HUDEP-2 (cell line): Measurements from ENCODE around the gene ART4.

Experiments
- DNase-seq, 76 experiments: peaks; one replicate each; lab custom pipeline; 2025; ENCODE audit not compliant: unreplicated experiment in 76 of 76; lab: John Stamatoyannopoulos, UW

ART4 gene

DNA sequence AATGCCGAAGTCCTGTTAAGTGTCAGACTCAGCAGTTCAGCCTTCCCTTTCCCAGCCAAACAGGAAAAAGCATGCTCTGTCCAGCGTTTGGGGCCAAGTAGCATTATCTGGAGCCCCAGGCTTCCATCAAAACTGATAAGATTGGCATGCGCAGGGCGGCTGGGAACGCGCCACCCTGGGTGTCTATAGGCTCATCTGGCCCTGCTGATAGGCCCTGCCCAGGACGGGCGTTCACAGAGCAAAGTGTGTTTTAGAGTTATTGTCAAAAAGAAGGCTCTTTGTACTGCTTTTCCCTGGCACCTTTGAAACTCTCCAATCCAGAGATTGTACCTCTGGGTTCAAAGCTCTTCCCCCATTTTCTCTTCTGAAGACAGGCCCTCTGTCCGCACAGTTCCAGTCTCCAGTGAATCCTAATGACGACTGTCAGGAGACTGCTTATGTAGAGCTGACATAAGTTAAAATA is at the start of gene ART4:
TSS of gene ART4 (minus strand) at position 102 of the 463 bp plus-strand sequence. CDS start 413 bp downstream, outside the sequence.
- DNase-seq, result peak in 75 of 76 experiments; percentile 39 to 96 (median 86)

DNA sequence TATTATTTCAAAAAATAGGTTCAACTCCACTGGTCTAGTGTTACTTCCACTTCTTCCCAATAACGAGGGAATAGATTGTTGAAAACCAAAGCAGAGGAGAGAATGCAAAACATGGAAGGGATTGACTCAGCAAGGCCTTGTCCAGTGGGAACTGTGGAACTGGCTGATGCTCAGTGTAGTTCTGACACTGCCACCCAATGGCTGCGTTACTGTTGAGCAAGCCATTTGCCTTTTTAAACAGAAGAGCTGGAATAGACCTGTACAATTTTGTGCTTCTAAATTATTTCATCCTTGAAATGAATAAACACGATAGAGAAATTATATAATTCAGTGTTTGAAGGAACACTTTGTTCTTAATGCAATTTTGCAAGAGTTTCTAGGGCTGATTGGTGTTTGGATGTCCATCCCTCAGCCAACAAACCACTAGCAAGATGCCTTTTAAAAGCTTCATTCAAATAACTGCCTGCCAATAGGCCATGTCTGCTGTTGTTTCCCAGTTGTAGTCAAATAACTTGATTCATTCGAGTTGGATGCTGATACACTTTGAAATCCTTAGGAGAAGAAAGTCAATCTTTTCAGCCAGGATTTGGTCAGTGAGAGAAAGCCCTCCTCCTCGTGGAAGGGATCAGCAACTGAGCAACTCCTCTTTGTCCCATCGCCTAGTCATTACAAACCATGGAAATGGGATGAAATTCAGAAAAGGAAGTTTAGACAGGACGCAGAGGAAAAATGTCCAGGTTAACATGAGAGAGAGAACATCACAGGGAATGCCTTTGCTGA is 49.6 kb upstream of the ART4 start:
- peak in 8 of 76 experiments; percentile 3 to 35 (median 14) for DNase-seq

DNA sequence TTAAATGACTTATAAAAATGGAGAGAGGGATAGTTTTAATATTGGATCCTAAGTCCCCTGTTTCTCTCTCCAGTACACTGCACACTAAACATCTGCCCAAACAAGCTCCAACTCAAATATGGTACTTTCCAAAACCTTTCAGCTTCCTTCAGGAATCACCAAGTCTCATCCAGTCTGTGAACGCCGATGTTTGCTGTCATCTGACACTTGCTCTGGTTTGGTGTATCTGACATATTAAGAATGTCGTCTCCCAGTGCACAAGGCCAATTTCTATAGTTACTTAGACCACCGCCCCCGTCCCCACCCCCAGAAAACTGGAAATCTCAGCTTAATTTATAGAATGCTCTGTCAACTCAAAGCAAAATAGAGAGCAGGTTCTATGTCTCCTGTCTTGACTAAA is 47.4 kb upstream of the ART4 start:
- DNase-seq, result no peak

GRCh38 chr12:14886271-14886670 is 42.9 kb upstream of the ART4 start:
- DNase-seq, result no peak

GRCh38 chr12:14885718-14886221 is 42.4 kb upstream of the ART4 start, which contains the start of gene MGP:
Gene MGP (minus strand): TSS chr12:14885854. CDS start chr12:14885791, 63 bp downstream.
- no peak for DNase-seq

GRCh38 chr12:14884458-14884878 is 41.1 kb upstream of the ART4 start:
- peak in 74 of 76 experiments; percentile 6 to 88 (median 74) for DNase-seq

DNA sequence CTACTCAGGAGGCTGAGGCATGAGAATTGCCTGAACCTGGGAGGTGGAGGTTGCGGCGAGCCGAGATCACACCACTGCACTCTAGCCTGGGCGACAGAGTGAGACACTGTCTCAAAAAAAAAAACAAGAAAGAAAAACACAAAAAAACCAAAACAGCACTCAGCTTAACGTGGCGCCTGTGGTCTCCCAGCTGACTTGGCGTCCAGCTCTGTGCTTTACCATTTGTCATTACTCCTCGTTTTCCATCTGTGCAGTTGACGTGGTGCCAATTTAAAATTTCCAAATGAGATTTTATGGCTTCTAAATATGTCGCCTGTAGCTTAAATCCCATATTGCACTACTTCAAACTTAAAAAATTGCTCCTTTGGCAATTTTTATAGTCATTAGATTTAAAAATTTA is 40.4 kb upstream of the ART4 start:
- no peak for DNase-seq

GRCh38 chr12:14880890-14881453 is 37.6 kb upstream of the ART4 start:
- DNase-seq, result no peak

GRCh38 chr12:14879222-14879933 is 36.1 kb upstream of the ART4 start:
- DNase-seq, result no peak

DNA sequence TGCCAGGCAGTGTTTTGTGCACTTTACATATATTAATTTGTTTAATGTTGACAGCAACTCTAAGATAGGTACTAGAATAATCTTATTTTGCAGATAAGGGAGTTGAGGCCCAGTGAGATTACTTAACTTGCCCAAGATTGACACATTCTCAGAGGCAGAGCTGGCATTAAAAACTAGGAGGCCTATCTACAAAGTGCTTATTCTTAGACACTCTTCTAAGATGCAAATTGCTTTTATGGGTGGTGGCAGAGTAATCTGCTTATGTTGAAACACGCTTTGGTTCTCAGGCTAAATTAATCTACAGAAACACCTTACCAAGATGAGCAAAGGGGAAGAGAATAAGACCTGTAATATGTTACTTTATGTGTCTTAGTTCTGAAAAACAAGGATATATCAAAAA is 35.2 kb upstream of the ART4 start:
- DNase-seq, result no peak

GRCh38 chr12:14876833-14877232 is 33.5 kb upstream of the ART4 start:
- no peak for DNase-seq

DNA sequence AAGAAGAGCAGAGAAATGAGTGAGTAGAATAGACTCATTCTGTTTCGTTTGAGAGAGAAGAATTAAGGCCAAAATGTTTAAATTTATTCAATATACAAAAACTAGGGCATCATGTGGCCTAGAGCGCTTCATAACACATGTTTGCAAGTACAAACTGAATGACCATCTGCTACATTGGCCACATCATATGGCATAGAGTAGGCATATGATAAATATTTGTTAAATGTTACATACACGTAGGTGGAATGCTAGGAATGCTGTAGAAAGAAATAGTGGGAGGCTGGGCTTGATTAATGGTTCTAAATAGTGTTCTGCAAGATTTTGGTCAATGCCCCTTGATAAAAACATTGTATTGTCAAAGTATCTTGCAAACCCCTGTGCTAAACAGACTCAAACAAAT is 31.6 kb upstream of the ART4 start:
- DNase-seq, result no peak

GRCh38 chr12:14873440-14874185 is 30.3 kb upstream of the ART4 start:
- DNase-seq, result no peak

DNA sequence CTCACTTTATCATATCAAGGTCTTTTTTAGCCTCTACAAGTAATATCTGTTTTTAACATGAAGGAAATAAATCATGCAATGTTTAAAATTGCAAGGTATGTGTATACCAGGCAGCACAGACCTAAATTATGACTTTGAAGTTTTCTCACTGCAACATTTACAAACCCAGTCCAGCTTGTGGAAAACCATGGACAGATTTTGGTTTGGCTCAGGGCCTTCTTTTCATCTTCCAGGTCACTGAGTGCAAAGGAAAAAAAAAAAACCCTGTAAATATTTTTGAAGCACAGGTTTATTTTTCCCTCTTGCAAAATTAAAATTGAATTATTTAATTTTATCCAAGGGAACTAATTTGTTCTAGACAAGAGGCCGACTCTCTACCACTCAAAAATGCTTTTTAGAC is 28.6 kb upstream of the ART4 start:
- no peak for DNase-seq

GRCh38 chr12:14871247-14871646 is 27.9 kb upstream of the ART4 start:
- no peak for DNase-seq

GRCh38 chr12:14868916-14869506 is 25.7 kb upstream of the ART4 start:
- no peak for DNase-seq

GRCh38 chr12:14860490-14860889 is 17.2 kb upstream of the ART4 start:
- DNase-seq, result no peak

- no peak for DNase-seq
Measured at GRCh38 chr12:14858513-14858912, 15.2 kb upstream of the ART4 start.

GRCh38 chr12:14854586-14855183 is 11.4 kb upstream of the ART4 start:
- DNase-seq, result no peak

- DNase-seq, result peak in 34 of 76 experiments; percentile 2 to 59 (median 17)
Measured at GRCh38 chr12:14853961-14854360, 10.6 kb upstream of the ART4 start.
